ENCODE measurements around the gene S100A16.
"Not testable (repeated sequence)": the region's sequence is repeated elsewhere in the genome, so short reads cannot be mapped to it uniquely, and the experiment has no call there.

S100A16 gene

DNA sequence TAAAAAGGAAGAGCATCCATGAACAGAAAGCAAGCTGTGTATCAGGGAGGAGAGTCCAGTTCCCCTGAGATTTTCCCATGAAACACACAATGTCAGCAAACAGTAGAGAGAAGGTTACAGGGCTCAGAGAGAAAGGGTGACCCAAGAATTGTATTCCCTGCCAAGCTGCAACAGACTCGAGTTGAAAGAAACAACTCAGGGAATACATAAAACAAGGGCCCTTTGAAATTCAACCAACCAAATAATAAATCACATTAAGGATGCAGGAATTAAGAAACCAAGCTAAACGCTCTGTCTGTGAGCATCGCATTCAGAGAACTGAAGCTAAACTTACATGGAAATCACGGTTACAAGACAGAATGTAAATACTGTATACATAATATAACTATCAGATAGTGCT, 20.2 kb downstream of the S100A16 start:
- TF ChIP-seq CTCF (IDR thresholded peaks at IDR 0.05), result no peak
- H3K27ac ChIP-seq, result no peak overlapping the region
- intact Hi-C loops (cut with DNase I; ENCODE audit: low total_unique reads), result no loop called here
- no peaks in the 10 kb centered on the region for H3K9me3 ChIP-seq
- DNase-seq, result no peak
- no peaks in the 10 kb centered on the region for H3K36me3 ChIP-seq
- no peaks in the 10 kb centered on the region for H3K27me3 ChIP-seq
- H3K4me1 ChIP-seq, result no peaks in the 10 kb centered on the region
- H3K4me3 ChIP-seq, result no peak overlapping the region

DNA sequence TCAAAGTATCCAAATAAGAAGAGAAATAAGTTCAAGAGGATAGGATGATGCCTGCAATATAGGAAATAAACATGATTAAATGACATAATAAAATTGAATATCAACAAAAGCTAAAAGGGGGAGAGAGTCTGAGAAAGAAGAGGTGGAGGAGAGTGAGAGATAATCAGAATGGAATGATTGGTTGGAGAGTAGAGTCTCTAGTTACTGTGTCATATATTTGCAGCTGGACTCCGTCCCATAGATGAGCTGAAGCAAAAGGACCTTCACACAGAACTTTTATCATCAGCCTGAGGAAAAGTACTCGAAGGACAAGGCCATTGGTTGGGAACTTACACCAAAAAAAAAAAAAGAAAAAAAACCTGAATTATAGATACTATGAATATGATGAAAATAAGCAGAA, 24.5 kb downstream of the S100A16 start:
- intact Hi-C loops (cut with DNase I; ENCODE audit: low total_unique reads), result no loop called here
- Histone ChIP-seq H3K36me3 (no peaks in the 10 kb centered on the region), H3K4me1 (no peaks in the 10 kb centered on the region), H3K9me3 (no peaks in the 10 kb centered on the region), H3K4me3 (no peak overlapping the region), H3K27ac (no peak overlapping the region), H3K27me3 (no peaks in the 10 kb centered on the region)
- no peak for DNase-seq
- no peak for TF ChIP-seq CTCF (IDR thresholded peaks at IDR 0.05)

- H3K36me3 ChIP-seq; H3K27ac ChIP-seq; H3K4me3 ChIP-seq; H3K9me3 ChIP-seq; H3K4me1 ChIP-seq; intact Hi-C loops (cut with DNase I; ENCODE audit: low total_unique reads); H3K27me3 ChIP-seq: not testable (repeated sequence)
- peak in 1 of 2 donors; percentile 16 for DNase-seq
Observed at GRCh38 chr1:153588033-153588432, 24.9 kb downstream of the S100A16 start.

- DNase-seq, result peak in 1 of 2 donors; percentile 23
- Histone ChIP-seq H3K27ac (no peak overlapping the region), H3K36me3 (no peaks in the 10 kb centered on the region), H3K27me3 (no peaks in the 10 kb centered on the region), H3K4me1 (no peaks in the 10 kb centered on the region), H3K4me3 (no peak overlapping the region), H3K9me3 (no peaks in the 10 kb centered on the region)
- intact Hi-C loops (cut with DNase I; ENCODE audit: low total_unique reads), result no loop called here
- no peak for TF ChIP-seq CTCF (IDR thresholded peaks at IDR 0.05)
Observed at GRCh38 chr1:153587314-153587713, 25.6 kb downstream of the S100A16 start.

GRCh38 chr1:153586347-153586746, 26.6 kb downstream of the S100A16 start:
- Histone ChIP-seq H3K9me3 (no peaks in the 10 kb centered on the region), H3K4me1 (no peaks in the 10 kb centered on the region), H3K36me3 (no peaks in the 10 kb centered on the region), H3K4me3 (no peak overlapping the region), H3K27me3 (no peaks in the 10 kb centered on the region), H3K27ac (no peak overlapping the region)
- intact Hi-C loops (cut with DNase I; ENCODE audit: low total_unique reads), result no loop called here
- no peak for TF ChIP-seq CTCF (IDR thresholded peaks at IDR 0.05)
- DNase-seq, result no peak

GRCh38 chr1:153585006-153585405, 27.9 kb downstream of the S100A16 start:
- Histone ChIP-seq H3K9me3 (no peaks in the 10 kb centered on the region), H3K4me3 (no peak overlapping the region), H3K36me3 (no peaks in the 10 kb centered on the region), H3K27ac (no peak overlapping the region), H3K4me1 (no peaks in the 10 kb centered on the region), H3K27me3 (no peaks in the 10 kb centered on the region)
- DNase-seq, result no peak
- intact Hi-C loops (cut with DNase I; ENCODE audit: low total_unique reads), result no loop called here
- TF ChIP-seq CTCF (IDR thresholded peaks at IDR 0.05), result no peak
